GM18505 (cell line): Measurements from ENCODE around the gene PTHLH.

Source experiments
- ATAC-seq: cut with Tn5 transposase; IDR thresholded peaks from one replicate; pipeline ENCODE4 v1.9.1; 2021; ENCODE audit not compliant: unreplicated experiment
- POLR2A ChIP-seq: IDR thresholded peaks from 4 replicates; pipeline ENCODE4 v1.6.1; 2011; ENCODE audit warnings: borderline replicate concordance; ENCODE audit not compliant: insufficient read depth, insufficient read length; ENCODE audit errors: extremely low read depth

The PTHLH gene

GRCh38 chr12:27966870-27967269 lies 5.7 kb downstream of the PTHLH start:
- ATAC-seq, result no peak
- no peak for TF ChIP-seq POLR2A

DNA sequence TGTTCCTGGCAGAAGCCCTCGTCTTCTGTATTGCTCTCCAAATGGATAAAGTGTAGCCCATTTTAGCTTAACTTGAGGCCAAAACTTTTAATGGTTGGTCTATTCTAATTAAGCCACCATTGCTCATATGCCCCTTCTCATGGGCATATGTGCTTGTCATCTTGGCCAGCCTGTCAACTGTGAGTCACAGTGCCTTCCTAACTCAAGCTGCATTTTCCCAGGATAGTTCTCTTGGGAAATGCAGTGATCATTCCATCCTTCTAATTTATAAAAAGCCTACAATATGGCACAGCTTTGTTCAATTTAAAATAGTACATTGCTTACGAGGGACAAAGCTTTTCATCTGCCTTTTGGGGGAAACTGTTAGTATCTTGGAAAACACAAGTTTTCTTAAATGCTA lies 6.6 kb downstream of the PTHLH start:
- ATAC-seq, result no peak
- no peak for TF ChIP-seq POLR2A

DNA sequence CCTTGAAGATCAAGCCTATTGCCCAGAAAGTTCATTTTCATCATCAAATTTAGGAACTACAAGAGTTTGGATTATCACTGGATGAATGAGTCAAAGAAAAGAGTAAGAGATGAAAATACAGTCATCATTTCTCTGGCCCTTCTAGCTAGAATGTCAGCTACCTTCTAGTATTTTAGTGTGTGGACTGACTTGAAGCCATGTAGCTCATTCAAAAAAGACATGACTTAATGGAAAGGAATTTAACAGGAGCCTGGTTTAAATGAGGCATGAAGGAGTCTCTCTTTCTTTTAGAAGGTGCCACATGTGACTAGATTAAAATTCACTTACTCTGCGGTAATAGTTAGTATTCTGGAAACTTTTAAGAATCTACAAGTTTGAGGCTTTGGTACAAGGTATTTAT lies 7.1 kb downstream of the PTHLH start:
- no peak for ATAC-seq
- no peak for TF ChIP-seq POLR2A

GRCh38 chr12:27964123-27964522 lies 8.4 kb downstream of the PTHLH start:
- ATAC-seq, result no peak
- no peak for TF ChIP-seq POLR2A

- no peak for TF ChIP-seq POLR2A
- ATAC-seq, result no peak
Measured at GRCh38 chr12:27960821-27961220, 11.7 kb downstream of the PTHLH start.

- no peak for ATAC-seq
- no peak for TF ChIP-seq POLR2A
Measured at GRCh38 chr12:27958675-27959074, 13.9 kb downstream of the PTHLH start.

- no peak for TF ChIP-seq POLR2A
- no peak for ATAC-seq
Measured at GRCh38 chr12:27957366-27957765, 15.2 kb downstream of the PTHLH start.

DNA sequence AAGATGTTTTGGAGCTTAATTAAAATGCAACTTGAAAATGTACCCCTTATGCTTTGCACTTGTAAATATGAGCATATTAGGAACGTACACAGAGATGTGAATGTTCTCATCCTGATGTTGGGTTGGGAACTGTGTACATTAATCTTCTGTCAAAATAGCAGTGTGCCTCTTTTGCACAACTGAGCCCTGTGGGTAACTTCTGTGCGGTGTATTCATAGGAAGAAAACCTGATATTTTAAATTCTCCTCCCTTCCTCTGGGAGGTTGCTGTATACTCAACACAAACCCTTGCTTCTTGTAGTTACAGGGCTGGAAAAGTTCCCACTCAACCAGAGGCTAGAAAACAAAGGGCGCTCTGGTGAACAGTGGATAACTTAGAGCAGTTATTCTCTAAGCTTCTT lies 18.7 kb downstream of the PTHLH start:
- no peak for TF ChIP-seq POLR2A
- ATAC-seq, result no peak

- no peak for ATAC-seq
Measured at GRCh38 chr12:27953348-27953747, 19.2 kb downstream of the PTHLH start.

GRCh38 chr12:27952510-27952909 lies 20.0 kb downstream of the PTHLH start:
- TF ChIP-seq POLR2A, result no peak
- no peak for ATAC-seq

More at GRCh38 chr12:27953348-27953747, 19.2 kb downstream of the PTHLH start:
- TF ChIP-seq POLR2A, result no peak

DNA sequence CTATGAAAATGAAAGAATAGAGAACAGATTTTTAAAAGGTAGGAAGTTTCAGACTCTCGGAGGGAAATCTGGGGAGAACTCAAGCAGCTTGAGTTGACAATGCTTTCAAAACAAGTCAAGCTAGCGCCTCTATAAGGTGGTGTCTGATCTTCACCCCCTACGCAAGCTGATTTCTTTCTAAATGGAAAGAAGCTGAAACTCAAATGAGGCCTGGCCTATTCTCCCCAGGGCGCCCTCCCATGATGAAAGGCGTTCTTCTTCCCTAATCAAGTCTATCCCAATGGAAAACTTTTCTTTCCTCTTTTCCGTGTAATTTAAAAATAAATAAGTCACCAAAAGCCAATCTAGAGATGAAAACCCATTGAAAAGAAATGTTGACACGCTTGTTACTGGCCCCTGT lies 20.6 kb downstream of the PTHLH start:
- no peak for ATAC-seq
- TF ChIP-seq POLR2A, result no peak

DNA sequence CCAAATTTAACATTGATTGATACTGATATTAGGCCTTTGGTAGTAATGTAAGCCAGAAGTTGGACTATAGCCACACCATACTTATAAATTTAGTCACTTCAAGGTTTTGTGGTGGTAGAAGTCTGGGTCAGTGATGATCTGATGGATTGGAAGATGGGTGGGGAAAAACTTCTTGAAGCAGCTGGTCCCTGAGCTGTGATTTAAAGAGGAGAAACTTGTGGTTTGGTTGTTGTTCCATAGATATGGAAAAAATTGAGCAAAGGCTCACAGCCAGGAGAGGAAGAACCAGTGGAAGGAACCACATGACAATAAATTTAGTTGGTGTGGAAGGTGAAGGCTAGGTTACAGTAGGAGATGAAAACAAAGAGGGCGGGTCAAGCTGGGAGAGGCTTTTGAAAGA lies 26.1 kb downstream of the PTHLH start:
- ATAC-seq, result no peak
- TF ChIP-seq POLR2A, result no peak

DNA sequence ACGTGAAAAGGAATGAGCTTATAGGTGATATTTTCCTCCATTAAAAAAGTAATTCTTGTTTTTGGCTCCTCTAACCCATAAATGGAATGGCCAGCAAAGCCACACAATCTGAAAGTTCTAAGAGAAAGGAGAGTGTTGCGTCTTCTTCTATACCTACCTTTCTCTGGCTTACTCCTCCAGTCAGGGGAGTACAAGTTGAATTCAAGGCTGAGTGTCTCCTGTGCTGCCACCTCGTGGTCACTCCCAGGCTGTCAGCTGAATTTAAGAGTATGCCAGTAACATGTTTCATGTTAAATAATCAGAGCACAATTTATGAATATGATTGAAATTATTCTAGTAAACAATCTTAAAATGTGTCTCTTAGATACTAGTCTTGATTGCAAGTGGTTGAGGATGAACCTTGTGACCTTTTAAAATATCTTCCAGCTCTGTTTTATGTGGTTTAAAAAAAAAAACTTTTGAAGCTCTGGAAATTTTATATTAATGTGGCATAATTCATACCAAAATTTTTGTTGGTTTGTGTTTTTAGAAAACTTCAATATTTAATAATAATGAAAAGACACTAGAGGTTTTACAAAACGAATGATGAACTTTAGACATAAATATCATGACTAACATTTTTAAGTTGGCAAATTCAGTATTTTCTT lies 31.7 kb downstream of the PTHLH start:
- peak; percentile 83 for ATAC-seq
- TF ChIP-seq POLR2A, result no peak

- ATAC-seq, result no peak
- no peak for TF ChIP-seq POLR2A
Measured at GRCh38 chr12:27940245-27940644, 32.3 kb downstream of the PTHLH start.

DNA sequence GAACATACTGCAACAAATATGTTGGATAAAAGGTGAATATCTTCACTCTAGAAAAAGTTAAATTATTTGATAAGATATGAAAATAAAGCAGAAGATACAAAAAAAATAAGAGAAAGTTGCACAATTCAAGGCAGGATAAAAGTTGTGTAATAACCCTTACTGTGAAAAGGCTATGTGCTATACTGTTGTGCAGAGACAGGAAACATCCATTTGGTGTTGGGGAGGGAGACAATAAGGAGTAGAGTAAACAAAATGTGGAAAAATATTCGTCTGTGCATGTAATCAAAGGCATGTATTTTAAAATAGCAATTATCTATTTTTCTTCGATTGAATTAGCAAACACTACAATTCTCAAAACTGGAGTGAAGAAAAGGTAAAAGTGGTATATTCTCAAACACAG lies 34.8 kb downstream of the PTHLH start:
- TF ChIP-seq POLR2A, result no peak
- ATAC-seq, result no peak
